GM23338 (cell line): ENCODE data around the gene TMEM87B. TPM values are rescaled to one million over a fixed set of nuclear protein-coding genes. Genes with fewer than 3 reads are reported as not detected.
"Not testable (repeated sequence)": the region's sequence is repeated elsewhere in the genome, so short reads cannot be mapped to it uniquely, and the experiment has no call there.

Experiments
- ATAC-seq: fragments of 200-7000 bp; cut with Tn5 transposase; 3 replicates; pipeline ENCODE4 v1.9.1; 2020
- DNase-seq: peaks from one replicate; pipeline ENCODE4 v3.0.0-alpha.2; 2015; ENCODE audit warnings: low spot score
- H2AFZ ChIP-seq: fragments of 200-600 bp; sonication (generic); 2 replicates; pipeline ENCODE4 v1.8.0; 2016; ENCODE audit warnings: antibody characterized with exemption, mild to moderate bottlenecking, moderate library complexity
- H3F3A ChIP-seq: fragments of 200-600 bp; sonication (generic); replicated peaks from 2 replicates; pipeline ENCODE4 v1.8.0; 2017; ENCODE audit warnings: antibody characterized with exemption, mixed run types, low read depth
- H3K27ac ChIP-seq: fragments of 200-600 bp; sonication (generic); 2 replicates; pipeline ENCODE4 v1.6.1; 2016; ENCODE audit warnings: low read depth
- H3K27me3 ChIP-seq: fragments of 200-600 bp; sonication (generic); 2 replicates; pipeline ENCODE4 v1.8.0; 2016; ENCODE audit warnings: mild to moderate bottlenecking, mixed run types, moderate library complexity; ENCODE audit not compliant: insufficient read depth
- H3K36me3 ChIP-seq: fragments of 200-600 bp; sonication (generic); 2 replicates; pipeline ENCODE4 v1.8.0; 2016; ENCODE audit warnings: mild to moderate bottlenecking; ENCODE audit not compliant: insufficient read depth
- H3K4me1 ChIP-seq: fragments of 200-600 bp; sonication (generic); 2 replicates; pipeline ENCODE4 v1.8.0; 2016; ENCODE audit warnings: mild to moderate bottlenecking, moderate library complexity; ENCODE audit not compliant: insufficient read depth
- H3K4me2 ChIP-seq: fragments of 200-600 bp; sonication (generic); 2 replicates; pipeline ENCODE4 v1.7.1; 2017; ENCODE audit warnings: mixed run types
- H3K4me3 ChIP-seq: fragments of 200-600 bp; sonication (generic); 2 replicates; pipeline ENCODE4 v1.6.1; 2016; ENCODE audit warnings: mixed run types
- H3K79me2 ChIP-seq: fragments of 200-600 bp; sonication (generic); replicated peaks from 2 replicates; pipeline ENCODE4 v1.8.0; 2017; ENCODE audit warnings: mild to moderate bottlenecking; ENCODE audit not compliant: insufficient read depth
- H3K9me2 ChIP-seq: fragments of 200-600 bp; sonication (generic); 2 replicates; pipeline ENCODE4 v1.8.0; 2017; ENCODE audit not compliant: insufficient read depth
- H4K20me1 ChIP-seq: fragments of 200-600 bp; sonication (generic); replicated peaks from 2 replicates; pipeline ENCODE4 v1.8.0; 2017; ENCODE audit warnings: mild to moderate bottlenecking; ENCODE audit not compliant: insufficient read depth
- H3K27ac Mint-ChIP-seq: 2 replicates; pipeline ENCODE4 v1.8.0; 2020; ENCODE audit warnings: inconsistent platforms, mild to moderate bottlenecking, moderate library complexity, mixed read lengths
- H3K27me3 Mint-ChIP-seq: 3 replicates; pipeline ENCODE4 v1.8.0; 2022; ENCODE audit warnings: low read depth, mild to moderate bottlenecking, moderate library complexity, mixed read lengths, inconsistent platforms; ENCODE audit not compliant: insufficient read depth, poor library complexity
- H3K36me3 Mint-ChIP-seq: 3 replicates; pipeline ENCODE4 v1.8.0; 2021; ENCODE audit warnings: low read depth, mild to moderate bottlenecking, inconsistent platforms, moderate library complexity, mixed read lengths
- H3K4me1 Mint-ChIP-seq: 3 replicates; pipeline ENCODE4 v1.8.0; 2020; ENCODE audit warnings: mild to moderate bottlenecking, inconsistent platforms, mixed read lengths
- H3K4me3 Mint-ChIP-seq: 3 replicates; pipeline ENCODE4 v1.8.0; 2021; ENCODE audit warnings: moderate library complexity, mild to moderate bottlenecking, inconsistent platforms, mixed read lengths
- H3K9me3 Mint-ChIP-seq: 3 replicates; pipeline ENCODE4 v1.8.0; 2020; ENCODE audit warnings: moderate library complexity, mild to moderate bottlenecking, inconsistent platforms, mixed read lengths
- CREB1 ChIP-seq: fragments of 250-450 bp; sonication (Bioruptor Pico); IDR thresholded peaks from 2 replicates; pipeline ENCODE4 v1.5.0; 2020; ENCODE audit warnings: low read depth, mild to moderate bottlenecking, moderate library complexity
- CTCF ChIP-seq, 2 experiments: fragments of 200-600 bp in 1 of 2; sonication (generic) in 1 of 2; conservative IDR thresholded peaks; 2 replicates each; pipeline versions ENCODE4 v1.5.1 to v1.6.1; 2016 to 2017; ENCODE audit warnings: antibody characterized with exemption in 2 of 2, low read depth in 2 of 2, mild to moderate bottlenecking in 2 of 2, moderate library complexity in 1 of 2
- ETS1 ChIP-seq: IDR thresholded peaks from 2 replicates; pipeline ENCODE4 v1.6.1; 2016; ENCODE audit warnings: antibody characterized with exemption
- EZH2phosphoT487 ChIP-seq: fragments of 200-600 bp; sonication (generic); IDR thresholded peaks from one replicate; pipeline ENCODE4 v1.8.1; 2018; ENCODE audit warnings: antibody characterized with exemption; ENCODE audit not compliant: unreplicated experiment
- JUNB ChIP-seq: IDR thresholded peaks from one replicate; pipeline ENCODE4 v1.6.1; 2016; ENCODE audit warnings: antibody characterized with exemption; ENCODE audit not compliant: unreplicated experiment
- NANOG ChIP-seq: IDR thresholded peaks from 2 replicates; pipeline ENCODE4 v1.6.1; 2016; ENCODE audit warnings: antibody characterized with exemption, borderline replicate concordance
- POLR2AphosphoS5 ChIP-seq: IDR thresholded peaks from 2 replicates; pipeline ENCODE4 v1.6.1; 2016; ENCODE audit warnings: antibody characterized with exemption, low read depth
- REST ChIP-seq: IDR thresholded peaks from one replicate; pipeline ENCODE4 v1.6.1; 2018; ENCODE audit warnings: antibody characterized with exemption; ENCODE audit not compliant: unreplicated experiment
- STAT1 ChIP-seq: IDR thresholded peaks from one replicate; pipeline ENCODE4 v1.6.1; 2016; ENCODE audit warnings: antibody characterized with exemption; ENCODE audit not compliant: unreplicated experiment
- ZNF114 ChIP-seq: fragments of 250-450 bp; sonication (Bioruptor Pico); IDR thresholded peaks from 2 replicates; pipeline ENCODE4 v1.5.0; 2020; ENCODE audit warnings: mild to moderate bottlenecking, moderate library complexity
- ZNF331 ChIP-seq: fragments of 250-450 bp; sonication (Bioruptor Pico); IDR thresholded peaks from 2 replicates; pipeline ENCODE4 v1.5.0; 2020; ENCODE audit warnings: low read depth, mild to moderate bottlenecking, moderate library complexity
- polyA plus RNA-seq: library from polyadenylated mRNA; unstranded; fragments of >200 nt; fragmentation: Nextera tagmentation; extraction: Ambion mirVana; gene quantifications from 2 replicates; pipeline ENCODE4 v1.2.1, GENCODE V29; 2016
- total RNA-seq: library from RNA; depleted of rRNA; stranded (reverse); fragments of >200 nt; shearing (Covaris generic); gene quantifications from 2 replicates; pipeline ENCODE4 v1.2.3, GENCODE V29; 2014

TMEM87B gene
- total and polyA plus RNA-seq, 2 experiments from 2014 or later, result 7.0 to 15.4 TPM

- peaks cover 55% of the 10 kb centered on the region for H3K36me3 Mint-ChIP-seq
- H3K4me1 Mint-ChIP-seq, DNase-seq, H3K27ac Mint-ChIP-seq, H4K20me1 ChIP-seq, H3K9me3 Mint-ChIP-seq, H3F3A ChIP-seq, H3K36me3 ChIP-seq, H3K27me3 ChIP-seq, H3K4me2 ChIP-seq, ATAC-seq, H3K4me1 ChIP-seq, H3K9me2 ChIP-seq, H3K27ac ChIP-seq, H3K4me3 ChIP-seq, H3K27me3 Mint-ChIP-seq, H3K79me2 ChIP-seq, H2AFZ ChIP-seq, H3K4me3 Mint-ChIP-seq: not testable (repeated sequence)
These were observed 14.7 kb downstream of the TMEM87B start for GRCh38 chr2:112069794-112070193.

- no peak overlapping the region for H3K4me3 Mint-ChIP-seq
- Histone ChIP-seq H3K4me3 (no peak overlapping the region), H4K20me1 (no peaks in the 10 kb centered on the region), H3K27ac (no peak overlapping the region), H3F3A (no peaks in the 10 kb centered on the region), H2AFZ (no peak overlapping the region), H3K79me2 (peaks cover 3% of the 10 kb centered on the region; the same call in 1 of the 2 replicates), H3K27me3 (no peaks in the 10 kb centered on the region), H3K4me2 (no peak overlapping the region), H3K36me3 (peaks cover 3% of the 10 kb centered on the region; the same call in 1 of the 2 replicates), H3K9me2 (no peaks in the 10 kb centered on the region), H3K4me1 (no peaks in the 10 kb centered on the region)
- peaks cover 31% of the 10 kb centered on the region for H3K36me3 Mint-ChIP-seq
- DNase-seq, result no peak
- peaks cover 3% of the 10 kb centered on the region; the same call in 1 of the 3 replicates for H3K9me3 Mint-ChIP-seq
- H3K4me1 Mint-ChIP-seq, result peaks cover 4% of the 10 kb centered on the region; the same call in 1 of the 3 replicates
- no peak for ATAC-seq
- H3K27me3 Mint-ChIP-seq, result peaks cover 2% of the 10 kb centered on the region
- H3K27ac Mint-ChIP-seq, result no peak overlapping the region
- TF ChIP-seq POLR2AphosphoS5 (no peak), NANOG (no peak), ETS1 (no peak), CTCF (conservative IDR thresholded peaks at IDR 0.05; ENCODE audit: low read depth in 2 of 2) (no peak), ZNF331 (no peak), STAT1 (no peak), ZNF114 (CRISPR knock-in tag) (no peak), REST (no peak), EZH2phosphoT487 (no peak), JUNB (no peak), CREB1 (CRISPR knock-in tag) (no peak)
These were observed 18.8 kb downstream of the TMEM87B start for GRCh38 chr2:112073875-112074274.
